GM12891 (cell line): Measurements from ENCODE around the gene IDE.

Experiments
- POLR2A ChIP-seq: IDR thresholded peaks from 2 replicates; pipeline ENCODE4 v1.6.1; 2011; ENCODE audit warnings: low read depth, low read length, control low read depth
- POLR2AphosphoS5 ChIP-seq: IDR thresholded peaks from 2 replicates; pipeline ENCODE4 v1.6.1; 2011; ENCODE audit warnings: low read depth, low read length, control low read depth
- POU2F2 ChIP-seq: IDR thresholded peaks from 2 replicates; pipeline ENCODE4 v1.6.1; 2011; ENCODE audit warnings: low read depth, mild to moderate bottlenecking, control low read depth, low read length, moderate library complexity

DNA sequence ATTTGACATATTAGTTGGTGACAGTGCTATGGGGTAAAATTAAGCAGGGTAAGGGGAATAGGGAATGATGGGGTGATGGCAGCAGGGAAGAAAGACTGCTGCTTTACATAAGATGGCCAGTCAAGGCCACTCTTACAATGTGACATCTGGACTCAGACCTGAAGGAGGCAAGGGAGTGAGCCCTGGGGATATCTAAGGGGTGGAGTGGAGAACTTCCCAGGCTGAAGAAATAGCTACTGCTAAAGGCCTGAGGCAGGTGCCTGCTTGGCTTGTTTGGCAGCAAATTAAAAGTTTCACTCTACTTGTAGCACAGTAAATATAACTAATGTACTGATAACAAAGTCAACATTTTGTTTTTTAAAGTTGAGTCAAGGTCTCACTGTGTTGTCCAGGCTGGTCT, 93.5 kb downstream of the IDE start:
- TF ChIP-seq POLR2A (no peak), POLR2AphosphoS5 (no peak), POU2F2 (no peak)
